Glutamatergic neuron (in vitro differentiated cells): ENCODE measurements around the gene LRRC36. TPM values are rescaled to one million over a fixed set of nuclear protein-coding genes. Genes with fewer than 3 reads are reported as not detected.

Source experiments
- DNase-seq: peaks from one replicate; pipeline ENCODE4 v3.0.0; 2022
- H3K27ac Mint-ChIP-seq: one replicate; pipeline ENCODE4 v1.8.0; 2020; ENCODE audit warnings: mild to moderate bottlenecking, mixed read lengths, inconsistent platforms; ENCODE audit not compliant: unreplicated experiment
- H3K27me3 Mint-ChIP-seq: one replicate; pipeline ENCODE4 v1.8.0; 2020; ENCODE audit warnings: mild to moderate bottlenecking, moderate library complexity, mixed read lengths, inconsistent platforms; ENCODE audit not compliant: unreplicated experiment
- H3K36me3 Mint-ChIP-seq: one replicate; pipeline ENCODE4 v1.8.0; 2020; ENCODE audit warnings: mild to moderate bottlenecking, mixed read lengths, inconsistent platforms; ENCODE audit not compliant: unreplicated experiment
- H3K4me1 Mint-ChIP-seq: one replicate; pipeline ENCODE4 v1.8.0; 2020; ENCODE audit warnings: mild to moderate bottlenecking, low read depth, mixed read lengths, inconsistent platforms; ENCODE audit not compliant: unreplicated experiment
- H3K4me3 Mint-ChIP-seq: one replicate; pipeline ENCODE4 v1.8.0; 2020; ENCODE audit warnings: mild to moderate bottlenecking, mixed read lengths, inconsistent platforms; ENCODE audit not compliant: unreplicated experiment
- H3K9me3 Mint-ChIP-seq: one replicate; pipeline ENCODE4 v1.8.0; 2020; ENCODE audit warnings: mild to moderate bottlenecking, moderate library complexity, mixed read lengths, inconsistent platforms; ENCODE audit not compliant: unreplicated experiment
- total RNA-seq: library from RNA; stranded (reverse); fragmentation: NEBNext Ultra II Directional; extraction: Animal tissue kit (Norgen Biotek cat#: 25700); gene quantifications from one replicate; pipeline ENCODE4 v1.2.1, GENCODE V29; 2021; ENCODE audit not compliant: unreplicated experiment
- TF ChIP-seq, protein P1 (sequence below): fragments of 200-600 bp; sonication (generic); IDR thresholded peaks from one replicate; pipeline ENCODE4 v1.5.0; 2021; ENCODE audit not compliant: partially characterized antibody, unreplicated experiment

The LRRC36 gene
- total RNA-seq, 1 donor from 2014 or later = not detected

DNA sequence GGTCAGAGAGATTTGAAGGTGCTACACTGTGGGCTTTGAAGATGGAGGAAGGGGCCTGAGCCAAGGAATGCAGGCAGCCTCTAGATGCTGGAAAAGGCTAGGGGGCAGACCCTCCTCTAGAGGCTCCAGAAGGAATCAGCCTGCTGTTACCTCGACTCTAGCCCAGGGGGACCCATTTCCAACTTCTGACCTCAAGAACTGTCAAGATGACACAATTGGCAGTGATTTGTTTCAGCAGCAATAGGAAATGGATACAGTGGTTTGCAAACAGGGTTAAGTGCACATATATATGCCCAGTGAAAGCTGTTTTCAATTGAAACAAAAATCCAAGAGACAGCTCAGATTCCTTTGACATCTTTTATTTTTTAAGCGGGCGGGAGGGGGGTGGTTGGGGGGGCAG, 93.3 kb downstream of the LRRC36 start:
- H3K27me3 Mint-ChIP-seq = peaks cover 4% of the 10 kb centered on the region
- H3K27ac Mint-ChIP-seq = no peak overlapping the region
- no peak overlapping the region for H3K4me3 Mint-ChIP-seq
- DNase-seq = no peak
- TF ChIP-seq, protein P1, sequence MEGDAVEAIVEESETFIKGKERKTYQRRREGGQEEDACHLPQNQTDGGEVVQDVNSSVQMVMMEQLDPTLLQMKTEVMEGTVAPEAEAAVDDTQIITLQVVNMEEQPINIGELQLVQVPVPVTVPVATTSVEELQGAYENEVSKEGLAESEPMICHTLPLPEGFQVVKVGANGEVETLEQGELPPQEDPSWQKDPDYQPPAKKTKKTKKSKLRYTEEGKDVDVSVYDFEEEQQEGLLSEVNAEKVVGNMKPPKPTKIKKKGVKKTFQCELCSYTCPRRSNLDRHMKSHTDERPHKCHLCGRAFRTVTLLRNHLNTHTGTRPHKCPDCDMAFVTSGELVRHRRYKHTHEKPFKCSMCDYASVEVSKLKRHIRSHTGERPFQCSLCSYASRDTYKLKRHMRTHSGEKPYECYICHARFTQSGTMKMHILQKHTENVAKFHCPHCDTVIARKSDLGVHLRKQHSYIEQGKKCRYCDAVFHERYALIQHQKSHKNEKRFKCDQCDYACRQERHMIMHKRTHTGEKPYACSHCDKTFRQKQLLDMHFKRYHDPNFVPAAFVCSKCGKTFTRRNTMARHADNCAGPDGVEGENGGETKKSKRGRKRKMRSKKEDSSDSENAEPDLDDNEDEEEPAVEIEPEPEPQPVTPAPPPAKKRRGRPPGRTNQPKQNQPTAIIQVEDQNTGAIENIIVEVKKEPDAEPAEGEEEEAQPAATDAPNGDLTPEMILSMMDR = no peak
- H3K9me3 Mint-ChIP-seq = peaks cover 5% of the 10 kb centered on the region
- no peaks in the 10 kb centered on the region for H3K36me3 Mint-ChIP-seq
- H3K4me1 Mint-ChIP-seq = peaks cover 21% of the 10 kb centered on the region

DNA sequence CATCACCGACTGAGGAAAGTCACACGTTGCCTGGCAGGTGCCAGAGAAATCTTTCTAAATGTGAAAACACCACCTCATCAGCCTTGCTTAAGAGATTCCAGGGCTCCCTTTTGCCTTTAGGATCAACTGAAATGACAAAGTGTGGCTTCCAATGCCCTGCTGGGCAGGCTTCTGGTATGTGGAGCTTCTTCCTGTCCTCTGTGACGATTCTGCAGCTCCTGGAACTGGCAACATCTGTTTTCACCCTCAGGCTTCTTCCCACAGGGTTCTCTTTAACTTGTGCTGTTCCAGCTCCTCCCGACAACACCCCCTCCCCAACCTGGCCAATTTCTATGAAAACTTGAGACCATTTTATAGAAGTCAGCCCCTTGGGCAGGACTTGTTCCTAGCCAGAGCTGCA, 94.4 kb downstream of the LRRC36 start:
- no peak for DNase-seq
- peaks cover 26% of the 10 kb centered on the region for H3K4me1 Mint-ChIP-seq
- H3K27ac Mint-ChIP-seq = no peak overlapping the region
- H3K9me3 Mint-ChIP-seq = peaks cover 5% of the 10 kb centered on the region
- no peak overlapping the region for H3K4me3 Mint-ChIP-seq
- no peaks in the 10 kb centered on the region for H3K36me3 Mint-ChIP-seq
- H3K27me3 Mint-ChIP-seq = peaks cover 4% of the 10 kb centered on the region
- TF ChIP-seq, protein P1 = no peak

DNA sequence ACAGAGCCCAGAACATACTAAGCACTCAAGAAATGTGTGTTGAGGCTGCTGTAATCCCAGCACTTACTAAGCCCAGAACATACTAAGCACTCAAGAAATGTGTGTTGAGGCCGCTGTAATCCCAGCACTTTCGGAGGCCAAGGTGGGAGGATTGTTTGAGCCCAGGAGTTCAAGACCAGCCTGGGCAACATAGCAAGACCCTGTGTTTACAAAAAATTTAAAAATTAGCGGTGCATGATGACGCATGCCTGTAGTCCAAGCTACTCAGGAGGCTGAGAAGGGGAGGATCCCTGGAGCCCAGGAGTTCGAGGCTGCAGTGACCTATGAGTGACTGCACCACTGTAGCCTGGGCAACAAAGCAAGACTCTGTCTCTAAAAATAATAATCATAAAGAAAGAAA, 96.4 kb downstream of the LRRC36 start:
- no peak for DNase-seq
- Mint-ChIP-seq H3K9me3 (peaks cover 7% of the 10 kb centered on the region), H3K27ac (no peak overlapping the region), H3K36me3 (no peaks in the 10 kb centered on the region), H3K4me3 (no peak overlapping the region), H3K27me3 (peaks cover 7% of the 10 kb centered on the region), H3K4me1 (peaks cover 30% of the 10 kb centered on the region)
- TF ChIP-seq, protein P1 = no peak

DNA sequence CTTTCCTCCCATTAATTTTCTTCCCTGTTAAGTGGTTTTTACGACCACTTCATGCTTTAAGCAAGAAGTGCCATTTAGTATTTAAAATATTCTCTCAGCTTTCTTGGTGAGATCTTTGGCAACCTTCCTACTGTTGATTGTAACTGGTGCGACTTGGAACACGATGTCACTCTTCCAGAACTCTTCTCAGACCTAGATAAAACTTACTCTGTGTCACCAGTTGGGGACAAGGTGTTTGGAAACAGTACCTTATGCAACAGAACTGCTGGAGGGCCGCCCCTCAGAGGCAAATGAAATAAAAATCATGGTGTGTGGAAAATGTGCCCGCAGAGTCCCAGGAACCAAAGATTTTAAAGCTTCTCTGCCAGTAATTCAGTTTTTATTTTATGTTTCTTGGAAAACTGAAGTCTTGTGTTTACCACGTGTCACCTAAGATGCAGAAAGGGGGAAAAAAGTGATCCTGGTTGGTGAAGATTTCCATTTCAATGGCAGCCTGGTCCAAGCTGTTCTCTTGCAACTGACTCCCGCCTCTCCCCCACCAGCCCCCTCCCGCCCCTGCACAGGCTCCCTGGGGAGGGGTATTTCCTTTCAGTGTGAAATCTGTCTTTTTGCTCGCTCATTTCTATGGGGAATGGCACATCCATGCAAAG, 97.1 kb downstream of the LRRC36 start:
- peaks cover 9% of the 10 kb centered on the region for H3K9me3 Mint-ChIP-seq
- peak overlapping the region; percentile 53 for H3K4me3 Mint-ChIP-seq
- H3K4me1 Mint-ChIP-seq = peaks cover 30% of the 10 kb centered on the region
- TF ChIP-seq, protein P1 = no peak
- peaks cover 8% of the 10 kb centered on the region for H3K27me3 Mint-ChIP-seq
- peak overlapping the region; percentile 75 for H3K27ac Mint-ChIP-seq
- no peaks in the 10 kb centered on the region for H3K36me3 Mint-ChIP-seq
- DNase-seq = peak; percentile 62

DNA sequence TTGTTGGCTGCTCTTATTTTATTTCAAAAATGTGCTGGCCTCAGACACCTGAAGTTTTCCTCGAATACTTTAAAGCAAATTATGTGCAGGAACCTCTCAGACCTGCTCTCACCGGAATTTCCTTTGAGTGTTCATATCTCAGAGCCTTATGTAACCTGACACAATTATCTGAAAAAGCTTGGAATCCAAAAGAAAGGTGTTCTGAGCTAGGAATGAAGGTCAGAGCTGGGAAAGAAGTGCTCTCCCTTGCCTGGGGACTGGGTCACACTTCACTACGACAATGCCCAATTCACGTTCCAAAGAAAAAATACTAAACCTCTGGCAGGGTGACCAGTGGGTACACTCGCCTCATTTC, 97.6 kb downstream of the LRRC36 start:
- peak overlapping the region; percentile 53 for H3K4me3 Mint-ChIP-seq
- DNase-seq = no peak
- H3K27me3 Mint-ChIP-seq = peaks cover 12% of the 10 kb centered on the region
- peak overlapping the region; percentile 28 for H3K27ac Mint-ChIP-seq
- TF ChIP-seq, protein P1 = no peak
- no peaks in the 10 kb centered on the region for H3K36me3 Mint-ChIP-seq
- peaks cover 34% of the 10 kb centered on the region for H3K4me1 Mint-ChIP-seq
- peaks cover 11% of the 10 kb centered on the region for H3K9me3 Mint-ChIP-seq
